Prostate gland (tissue), 2 donors: ENCODE measurements around the gene ATG7. TPM values are rescaled to one million over a fixed set of nuclear protein-coding genes. Genes with fewer than 3 reads are reported as not detected.

ENCODE experiments used
- DNase-seq: peaks from one replicate; pipeline ENCODE4 v3.0.0-alpha.2; 2019; ENCODE audit warnings: low spot score
- H3K27ac ChIP-seq, 2 donors: fragments of 200-600 bp; sonication (generic); 2 replicates each; pipeline ENCODE4 v1.5.1; 2017 to 2019
- H3K27me3 ChIP-seq: fragments of 200-600 bp; sonication (generic); replicated peaks from 2 replicates; pipeline ENCODE4 v1.5.1; 2019; ENCODE audit not compliant: insufficient read depth
- H3K36me3 ChIP-seq, 2 donors: fragments of 200-600 bp; sonication (generic); 1 replicate in 1 of 2; 2 replicates in 1 of 2; pipeline versions ENCODE4 v1.5.1 to v1.8.1; 2017 to 2019
- H3K4me1 ChIP-seq: fragments of 200-600 bp; sonication (generic); replicated peaks from 2 replicates; pipeline ENCODE4 v1.5.1; 2019
- H3K4me3 ChIP-seq, 2 donors: fragments of 200-600 bp; sonication (generic); 2 replicates each; pipeline ENCODE4 v1.5.1; 2017 to 2019
- H3K9me3 ChIP-seq: fragments of 200-600 bp; sonication (generic); 2 replicates; pipeline ENCODE4 v1.5.1; 2017
- CTCF ChIP-seq, 4 experiments: fragments of 200-600 bp in 2 of 4; fragments of 450-650 bp in 2 of 4; sonication (generic) in 2 of 4; IDR thresholded peaks; 1 replicate in 3 of 4; 2 replicates in 1 of 4; pipeline ENCODE4 v1.5.1; 2016 to 2019; ENCODE audit warnings: antibody characterized with exemption in 4 of 4, mild to moderate bottlenecking in 2 of 4, moderate library complexity in 2 of 4
- POLR2A ChIP-seq: fragments of 450-650 bp; IDR thresholded peaks from one replicate; pipeline ENCODE4 v1.6.1; 2016; ENCODE audit warnings: antibody characterized with exemption, mild to moderate bottlenecking
- POLR2AphosphoS5 ChIP-seq: sonication (generic); formaldehyde crosslinking; IDR thresholded peaks from one replicate; pipeline ENCODE4 v1.6.1; 2017; ENCODE audit warnings: antibody characterized with exemption
- WGBS: methylation state at CpG from one replicate; pipeline ENCODE4 v1.1.5; 2018; 5-methylcytosine and 5-hydroxymethylcytosine counted together
- intact Hi-C: fragments of 100-400 bp; cut with DNase I; formaldehyde crosslinking; loops from one replicate; pipeline ENCODE4 v1.14.2; 2022
- total RNA-seq, 2 donors: library from RNA; depleted of rRNA; stranded (reverse); fragments of >200 nt; gene quantifications; one replicate each; pipeline ENCODE4 v1.1.0, GENCODE V29; 2016

The ATG7 gene
- total RNA-seq, 2 donors from 2014 or later: 25.2 to 66.5 TPM

GRCh38 chr3:11228041-11228440 is 44.2 kb upstream of the ATG7 start:
- DNase-seq: no peak
- 68% methylated on average over 4 of the region's 4 CpGs for WGBS

GRCh38 chr3:11230125-11230524 is 42.1 kb upstream of the ATG7 start:
- Histone ChIP-seq H3K4me1 (no peaks in the 10 kb centered on the region), H3K27ac (no peak overlapping the region), H3K36me3 (no peaks in the 10 kb centered on the region), H3K4me3 (no peak overlapping the region), H3K9me3 (no peaks in the 10 kb centered on the region), H3K27me3 (no peaks in the 10 kb centered on the region)
- TF ChIP-seq POLR2A (no peak), POLR2AphosphoS5 (peak; percentile 13)
- WGBS: 57% methylated on average over 4 of the region's 4 CpGs
- peak; percentile 9 for DNase-seq
- intact Hi-C loops: loop anchor here (10.0 kb wide), 1 partner anchor 105 kb away; no protein-coding TSS in a partner anchor

More at GRCh38 chr3:11228041-11228440, 44.2 kb upstream of the ATG7 start:
- no peaks in the 10 kb centered on the region for H3K4me1 ChIP-seq
- no peaks in the 10 kb centered on the region for H3K27me3 ChIP-seq
- TF ChIP-seq POLR2A: no peak
- TF ChIP-seq POLR2AphosphoS5: no peak
- no peak for TF ChIP-seq CTCF (IDR thresholded peaks at IDR 0.05)
- H3K27ac ChIP-seq: no peak overlapping the region
- H3K4me3 ChIP-seq: no peak overlapping the region
- H3K36me3 ChIP-seq: no peaks in the 10 kb centered on the region
- intact Hi-C loops: no loop called here
- no peaks in the 10 kb centered on the region for H3K9me3 ChIP-seq

- Histone ChIP-seq H3K4me1 (no peaks in the 10 kb centered on the region), H3K9me3 (no peaks in the 10 kb centered on the region), H3K27me3 (no peaks in the 10 kb centered on the region), H3K27ac (no peak overlapping the region), H3K36me3 (no peaks in the 10 kb centered on the region), H3K4me3 (no peak overlapping the region)
- no peak for TF ChIP-seq POLR2AphosphoS5
- no peak for TF ChIP-seq POLR2A
- TF ChIP-seq CTCF (IDR thresholded peaks at IDR 0.05): no peak
- WGBS: 75% methylated on average over 3 of the region's 3 CpGs
- no peak for DNase-seq
- intact Hi-C loops: loop anchor here (10.0 kb wide), 1 partner anchor 104 kb away; no protein-coding TSS in a partner anchor
Measured at GRCh38 chr3:11230832-11231231, 41.4 kb upstream of the ATG7 start.

- Histone ChIP-seq H3K36me3 (no peaks in the 10 kb centered on the region), H3K27me3 (no peaks in the 10 kb centered on the region), H3K4me3 (no peak overlapping the region), H3K4me1 (no peaks in the 10 kb centered on the region), H3K27ac (no peak overlapping the region), H3K9me3 (no peaks in the 10 kb centered on the region)
- intact Hi-C loops: loop anchor here (10.0 kb wide), 1 partner anchor 99 kb away; no protein-coding TSS in a partner anchor
- 75% methylated on average over 8 of the region's 8 CpGs for WGBS
- TF ChIP-seq CTCF (IDR thresholded peaks at IDR 0.05) (no peak), POLR2A (no peak), POLR2AphosphoS5 (no peak)
- DNase-seq: no peak
Measured at GRCh38 chr3:11235385-11235784, 36.8 kb upstream of the ATG7 start.

- Histone ChIP-seq H3K9me3 (no peaks in the 10 kb centered on the region), H3K4me3 (no peak overlapping the region), H3K4me1 (no peaks in the 10 kb centered on the region), H3K36me3 (no peaks in the 10 kb centered on the region), H3K27me3 (no peaks in the 10 kb centered on the region), H3K27ac (no peak overlapping the region)
- DNase-seq: peak; percentile 63
- intact Hi-C loops: loop anchor here (10.0 kb wide), 1 partner anchor 98 kb away; no protein-coding TSS in a partner anchor
- 40% methylated on average over 8 of the region's 8 CpGs for WGBS
- TF ChIP-seq CTCF (IDR thresholded peaks at IDR 0.05) (peak; percentile 56 to 77 (median 70)), POLR2AphosphoS5 (peak; percentile 9), POLR2A (no peak)
Measured at GRCh38 chr3:11236588-11237461, 35.4 kb upstream of the ATG7 start.
